DMS 273 treated with DMSO at 0.1 percent for 48 hours (cell line): ENCODE data around the gene TUT4.

Experiments
- DNase-seq: peaks from one replicate; lab custom pipeline; 2025; lab: John Stamatoyannopoulos, UW

The TUT4 gene

DNA sequence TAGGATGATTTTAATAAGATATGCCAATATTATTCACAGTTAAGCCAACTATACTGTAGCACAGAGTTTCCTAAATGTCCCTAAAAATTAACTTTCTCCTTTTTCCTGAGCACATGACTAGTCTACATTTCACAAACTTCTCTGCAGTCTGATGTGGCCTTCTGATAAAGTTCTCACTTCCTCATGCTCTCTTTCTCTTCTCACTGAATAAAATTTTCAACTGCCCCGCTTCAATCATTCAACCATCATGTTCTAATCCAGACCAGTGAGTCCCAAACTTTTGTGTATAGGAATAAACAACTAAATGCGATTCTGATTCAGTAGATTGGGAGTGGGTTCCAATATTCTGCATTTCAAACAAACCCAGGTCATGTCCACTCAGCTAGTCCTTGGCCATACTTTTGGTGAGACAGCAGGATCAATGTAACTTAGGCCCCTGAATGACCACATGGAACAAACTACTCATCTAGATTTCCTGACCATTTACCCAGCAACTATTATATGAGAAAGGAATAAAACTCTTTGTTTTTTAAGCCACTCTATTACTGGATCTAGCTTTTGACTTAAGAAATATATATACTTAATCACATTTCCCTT is 20.1 kb downstream of the TUT4 start:
- no peak for DNase-seq

DNA sequence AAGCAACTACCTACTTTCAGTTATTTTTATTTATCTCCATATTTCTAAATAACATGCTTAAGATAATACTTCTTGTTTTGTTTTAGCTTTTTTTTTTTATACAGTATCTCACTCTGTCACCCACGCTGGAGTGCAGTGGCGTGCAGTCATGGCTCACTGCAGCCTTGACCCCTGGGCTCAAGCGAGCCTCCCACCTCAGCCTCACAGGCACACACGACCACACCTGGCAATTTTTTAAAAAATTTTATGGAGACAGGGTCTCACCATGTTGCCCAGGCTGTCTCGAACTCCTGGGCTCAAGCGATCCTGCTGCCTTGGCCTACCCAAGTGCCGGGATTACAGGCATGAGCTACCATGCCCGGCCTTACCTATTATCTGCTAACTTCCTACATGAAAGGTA is 20.6 kb downstream of the TUT4 start:
- DNase-seq: no peak

DNA sequence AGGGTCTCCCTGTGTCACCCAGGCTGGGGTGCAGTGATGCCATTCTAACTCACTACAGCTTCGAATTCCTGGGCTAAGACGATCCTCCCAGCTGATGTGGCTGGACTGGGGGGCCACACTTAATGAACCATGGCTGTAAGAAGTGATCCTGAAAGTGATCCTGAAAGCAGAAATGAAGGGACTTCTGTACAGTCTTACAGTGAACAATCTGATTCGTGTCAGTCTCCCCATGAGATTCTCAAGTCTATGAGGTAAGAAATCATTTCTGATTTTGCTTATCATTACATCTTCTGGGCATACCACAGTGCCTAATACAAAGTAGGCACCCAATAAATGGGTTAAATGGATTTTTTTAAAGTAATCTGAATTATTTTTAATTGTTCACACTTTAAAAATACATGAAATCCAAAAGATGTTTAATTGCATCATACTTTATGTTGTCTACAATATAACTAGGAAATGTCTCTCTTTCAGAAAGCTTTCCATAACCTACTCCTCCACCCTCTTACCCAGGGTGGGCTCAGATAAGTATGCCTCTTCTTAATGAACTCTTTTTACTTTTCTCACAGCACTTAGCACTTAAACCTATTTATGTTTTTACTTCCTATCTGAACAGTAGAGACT is 21.5 kb downstream of the TUT4 start:
- DNase-seq: no peak

DNA sequence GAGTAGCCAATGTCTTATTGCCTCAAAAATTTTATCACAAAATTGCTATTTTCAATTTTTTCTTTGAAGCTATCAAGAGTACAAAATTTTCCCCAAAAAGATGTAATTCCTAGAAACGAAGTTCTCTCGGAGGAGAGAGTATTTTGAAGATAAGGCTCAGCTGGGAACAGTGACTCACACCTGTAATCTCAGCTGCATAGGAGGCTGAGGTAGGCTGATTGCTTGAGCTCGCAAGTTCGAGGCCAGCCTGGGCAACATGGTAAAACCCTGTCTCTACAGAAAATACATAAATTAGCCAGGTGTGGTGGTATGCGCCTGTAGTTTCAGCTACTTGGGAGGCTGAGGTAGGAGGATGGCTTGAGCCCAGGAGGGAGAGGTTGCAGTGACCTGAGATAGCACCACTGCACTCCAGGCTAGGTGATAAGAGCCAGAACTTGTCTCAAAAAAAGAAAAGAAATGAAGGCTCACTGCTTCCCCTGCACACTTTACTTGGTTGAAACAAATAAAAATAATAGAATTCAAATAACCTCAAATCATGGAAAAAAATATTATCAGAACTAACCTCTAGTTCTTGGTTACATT is 22.2 kb downstream of the TUT4 start:
- no peak for DNase-seq

DNA sequence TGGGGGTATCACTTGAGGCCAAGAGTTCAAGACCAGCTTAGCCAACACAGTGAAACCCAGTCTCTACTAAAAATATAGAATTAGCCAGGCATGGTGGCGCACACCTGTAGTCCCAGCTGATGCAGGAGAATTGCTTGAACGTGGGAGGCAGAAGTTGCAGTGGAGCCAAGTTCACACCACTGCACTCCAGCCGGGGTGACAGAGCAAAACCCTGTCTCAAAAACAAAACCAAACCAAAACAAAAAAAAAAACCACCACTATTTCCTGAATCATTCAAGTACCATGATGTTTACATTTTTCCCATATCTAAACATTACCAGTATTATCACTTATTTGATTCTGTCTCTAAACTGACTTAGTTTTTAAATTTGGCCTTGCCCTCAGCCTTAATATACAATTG is 29.5 kb downstream of the TUT4 start:
- no peak for DNase-seq

DNA sequence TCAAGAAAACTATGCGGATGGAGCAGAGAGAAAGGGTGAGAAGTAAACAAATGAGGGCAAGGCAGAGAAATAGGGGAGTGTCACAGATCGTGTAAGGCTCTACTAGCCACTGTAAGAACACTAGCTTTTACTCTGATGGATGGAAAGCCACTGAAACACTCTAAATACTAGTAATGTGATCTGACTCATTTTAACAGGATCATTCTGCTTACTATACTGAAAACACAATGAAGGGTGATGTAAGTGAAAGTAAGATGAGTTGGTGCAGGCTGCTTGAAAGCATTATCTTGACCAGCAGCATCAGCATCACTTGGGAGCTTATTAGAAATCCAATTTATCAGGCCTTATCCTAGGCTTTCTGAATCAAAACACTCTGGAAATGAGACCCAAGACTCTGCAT is 32.7 kb downstream of the TUT4 start:
- DNase-seq: no peak

DNA sequence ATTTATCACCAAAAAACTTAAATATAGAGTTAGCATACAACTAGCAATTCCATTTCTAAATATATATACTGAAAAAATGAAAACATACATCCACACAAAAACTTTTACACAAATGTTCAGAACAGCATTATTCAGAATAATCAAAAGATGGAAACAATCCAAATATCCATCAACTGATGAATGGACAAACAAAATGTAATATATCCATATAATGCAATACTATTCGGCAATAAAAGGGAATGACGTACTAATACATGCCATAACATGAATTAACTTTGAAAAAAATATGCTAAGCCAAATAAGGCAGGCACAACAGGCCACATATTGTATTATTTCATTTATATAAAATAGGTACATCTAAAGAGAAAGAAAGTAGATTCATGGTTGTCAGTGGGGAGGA is 33.9 kb downstream of the TUT4 start:
- DNase-seq: no peak

DNA sequence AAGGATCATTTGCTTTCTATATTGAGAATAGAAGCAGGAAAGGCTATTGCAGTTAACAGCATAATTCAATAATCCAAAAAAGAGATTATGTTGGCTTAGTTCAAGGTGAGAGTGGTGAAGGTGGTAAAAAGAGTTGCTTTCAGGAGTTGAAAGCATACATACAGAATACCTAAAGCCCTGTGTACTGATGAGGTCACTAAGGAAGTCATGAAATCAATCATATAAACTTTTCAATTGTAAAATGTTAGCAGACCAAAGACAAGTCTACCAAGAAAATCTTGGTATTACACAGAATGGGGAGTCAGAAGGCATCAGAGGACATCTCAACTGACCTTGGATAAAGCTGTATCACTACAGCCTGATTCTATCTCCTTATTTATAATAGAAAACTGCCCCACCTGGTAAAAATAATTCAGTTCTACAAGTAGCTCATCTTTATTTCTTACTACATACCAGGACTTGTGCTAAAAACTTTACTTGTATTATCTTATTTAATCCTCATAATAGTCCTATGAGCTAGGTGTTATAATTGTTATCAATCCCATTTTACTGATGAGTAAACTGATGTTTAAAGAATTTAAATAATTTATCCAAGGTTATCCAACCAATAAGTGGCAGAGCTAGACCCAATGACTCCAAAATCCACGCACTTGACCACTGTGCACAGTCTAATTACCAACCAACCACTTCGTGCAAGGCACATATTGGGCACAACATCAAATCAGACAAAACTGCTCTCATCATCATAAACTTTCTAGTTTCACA is 40.9 kb downstream of the TUT4 start:
- DNase-seq: no peak

DNA sequence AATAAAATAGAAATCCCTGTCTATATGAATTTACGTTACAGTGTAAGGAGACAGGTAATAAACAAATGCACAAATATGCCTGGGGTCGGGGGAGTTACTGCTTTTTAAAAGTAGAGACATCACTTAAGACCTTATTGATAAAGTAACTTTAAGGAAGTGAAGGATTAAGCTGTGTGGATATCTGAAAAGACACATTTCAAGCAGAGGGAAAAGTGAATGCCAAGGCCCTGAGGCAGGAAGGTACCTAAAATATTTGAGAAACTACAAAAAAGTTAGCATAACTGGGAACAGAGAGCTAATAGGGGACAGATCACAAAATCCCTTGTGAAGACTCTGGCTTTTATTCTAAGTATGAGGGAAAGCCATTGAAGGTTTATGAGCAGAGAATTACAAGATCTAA is 41.5 kb downstream of the TUT4 start:
- DNase-seq: no peak

DNA sequence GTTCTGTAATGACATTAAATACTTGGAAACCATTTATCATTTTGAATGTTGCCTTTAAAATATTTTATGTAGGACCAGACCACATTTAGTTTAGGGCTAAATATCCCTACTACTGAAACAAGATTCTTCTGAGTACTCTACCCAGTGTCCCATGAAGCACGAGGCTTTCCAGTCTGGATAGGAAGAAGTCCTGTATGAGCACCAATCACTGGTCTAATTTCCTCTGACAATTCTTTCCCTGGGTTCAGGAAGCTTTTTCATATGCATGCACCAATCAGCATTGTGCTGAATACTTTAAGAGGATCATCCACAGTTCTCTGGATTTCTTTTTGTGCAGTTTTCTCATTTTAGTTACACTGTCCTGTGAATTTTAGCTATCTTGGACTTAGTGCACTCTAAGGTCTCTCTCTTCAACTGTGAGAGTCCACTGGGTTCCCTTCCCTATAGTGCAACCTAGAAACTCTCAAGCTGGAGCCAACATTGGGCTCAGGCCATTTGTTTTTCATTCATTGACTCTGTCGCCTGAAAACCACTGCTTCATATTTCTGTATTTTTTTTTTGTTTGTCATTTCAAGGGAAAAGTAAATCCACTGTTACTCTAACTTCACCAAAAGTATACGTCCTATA is 45.9 kb downstream of the TUT4 start:
- DNase-seq: no peak

DNA sequence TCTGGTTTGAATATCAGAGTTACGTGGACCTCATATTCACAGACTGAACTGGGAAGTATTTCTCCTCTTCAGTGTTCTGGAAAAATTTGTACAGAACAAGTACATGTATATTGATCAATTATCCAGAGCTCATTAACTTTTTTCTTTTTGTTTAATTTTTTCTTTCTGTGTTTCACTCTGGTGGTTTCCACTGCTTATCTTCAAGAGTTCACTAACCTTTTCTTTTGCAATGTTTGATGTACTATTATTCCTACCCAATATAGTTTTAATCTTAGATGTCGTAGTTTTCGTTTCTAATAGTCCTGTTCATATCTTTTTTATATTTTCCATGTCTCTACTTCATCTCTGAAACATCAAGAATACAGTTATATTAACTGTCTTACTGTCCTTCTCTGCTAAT is 46.5 kb downstream of the TUT4 start:
- no peak for DNase-seq

DNA sequence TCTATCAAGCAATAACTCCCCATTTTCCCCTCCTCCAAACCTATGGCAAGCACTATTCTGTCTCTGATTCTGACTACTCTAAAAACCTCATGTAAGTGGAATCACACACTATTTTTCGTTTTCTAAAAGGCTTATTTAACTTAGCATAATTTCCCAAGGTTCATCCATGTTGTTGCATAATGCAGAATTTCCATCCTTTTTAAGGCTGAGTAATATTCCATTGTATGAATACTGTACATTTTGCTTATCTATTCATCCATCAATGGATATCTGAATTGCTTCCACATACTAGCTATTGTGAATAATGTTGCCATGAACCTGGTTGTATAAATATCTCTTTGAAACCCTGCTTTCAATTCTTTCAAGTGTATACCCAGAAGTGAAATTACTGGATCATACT is 48.2 kb downstream of the TUT4 start:
- no peak for DNase-seq

DNA sequence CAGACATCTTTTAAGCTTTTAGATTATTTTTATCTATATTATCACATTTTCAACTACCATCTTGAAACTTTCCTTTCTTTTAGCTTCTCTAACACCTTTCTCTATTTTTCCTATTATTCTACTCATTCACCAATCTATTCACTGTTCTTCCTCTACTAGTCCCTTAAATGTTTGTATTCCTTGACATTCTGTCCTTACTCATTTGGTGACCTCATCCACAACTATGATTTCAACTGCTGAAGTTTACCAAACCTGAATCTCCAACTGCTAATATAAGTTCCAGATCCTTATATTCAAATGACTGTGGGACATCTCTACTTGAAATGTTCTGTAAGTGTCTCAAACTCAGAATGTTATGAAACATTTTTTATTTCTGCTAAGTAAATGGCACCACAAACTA is 49.2 kb downstream of the TUT4 start:
- no peak for DNase-seq

DNA sequence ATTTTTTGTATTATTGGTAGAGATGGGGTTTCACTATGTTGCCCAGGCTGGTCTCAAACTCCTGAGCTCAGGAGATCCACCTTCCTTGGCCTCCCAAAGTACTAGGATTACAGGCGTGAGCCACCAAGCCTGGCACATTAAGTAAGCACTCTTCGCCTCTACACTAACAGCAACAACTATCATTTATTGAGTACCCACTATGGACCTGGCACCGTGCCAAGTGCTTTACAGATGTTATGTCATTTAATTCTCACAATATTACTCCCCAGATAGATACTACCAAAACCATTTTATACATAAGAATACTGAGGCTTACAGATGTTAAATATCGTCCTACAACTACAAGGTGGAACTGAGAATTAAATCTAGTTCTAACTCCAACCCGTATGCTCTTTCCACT is 50.1 kb downstream of the TUT4 start:
- no peak for DNase-seq

DNA sequence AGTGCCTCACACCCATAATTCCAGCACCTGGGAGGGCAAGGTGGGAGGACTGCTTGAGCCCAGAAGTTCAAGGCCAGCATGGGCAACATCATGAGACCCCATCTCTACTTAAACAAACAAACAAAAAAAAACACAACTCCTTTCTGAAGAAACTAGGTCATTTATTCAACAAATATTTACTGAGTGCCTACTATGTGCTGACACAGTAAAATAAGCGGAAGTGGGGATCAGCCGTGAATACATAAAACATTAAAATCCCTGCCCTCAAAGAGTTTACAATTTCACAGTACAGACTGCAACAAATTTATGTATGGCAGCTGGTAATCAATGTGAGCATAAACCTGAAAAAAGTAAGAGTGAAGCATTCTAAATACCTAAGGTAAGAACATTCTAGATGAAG is 65.3 kb downstream of the TUT4 start:
- DNase-seq: no peak

DNA sequence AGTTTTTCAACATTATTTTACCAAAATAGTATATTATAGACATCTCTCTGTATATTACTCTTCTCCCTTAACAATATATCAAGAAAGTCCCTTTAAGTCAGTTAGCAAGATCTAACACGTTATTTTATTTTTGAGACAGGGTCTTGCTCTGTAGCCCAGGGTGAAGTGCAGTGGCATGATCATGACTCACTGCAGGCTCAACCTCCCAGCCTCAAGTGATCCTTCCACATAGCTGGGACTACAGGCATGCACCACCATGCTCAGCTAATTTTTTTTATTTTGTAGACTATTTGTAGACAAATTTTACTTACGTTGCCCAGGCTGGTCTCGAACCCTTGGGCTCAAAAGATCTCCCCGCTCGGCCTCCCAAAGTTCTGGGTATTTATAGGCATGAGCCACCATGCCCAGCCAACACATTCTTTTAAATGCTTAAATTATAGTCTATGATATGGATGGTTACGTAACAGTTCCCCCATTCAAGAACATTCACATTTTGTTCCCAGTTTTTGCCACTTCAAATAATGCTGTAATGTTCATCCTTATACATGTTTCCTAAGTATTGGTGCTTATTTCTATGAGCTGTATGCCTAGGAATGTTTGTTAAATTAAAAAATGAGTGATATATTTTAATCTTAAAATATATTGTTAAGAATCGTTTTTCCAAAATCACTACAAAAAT is 70.4 kb downstream of the TUT4 start:
- DNase-seq: no peak

DNA sequence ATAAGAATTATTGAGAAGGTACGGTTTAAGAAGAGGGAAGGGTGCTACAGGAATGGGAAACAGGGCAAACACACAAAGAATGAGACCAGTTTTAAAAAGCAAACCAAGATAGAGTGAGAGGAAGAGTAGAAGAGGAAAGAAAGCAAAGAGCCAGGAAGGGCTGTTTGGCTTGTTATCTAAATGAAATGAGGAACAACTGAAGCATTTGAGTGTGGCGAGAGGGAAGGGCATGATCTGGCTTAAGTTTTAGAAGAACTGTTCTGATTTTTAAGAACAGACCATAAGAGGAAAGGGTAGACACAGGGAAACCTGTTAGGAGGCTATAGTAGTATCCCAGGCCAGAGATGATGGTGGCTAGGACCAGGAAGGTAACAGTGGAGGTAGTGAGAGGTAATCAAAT is 73.8 kb downstream of the TUT4 start:
- no peak for DNase-seq

DNA sequence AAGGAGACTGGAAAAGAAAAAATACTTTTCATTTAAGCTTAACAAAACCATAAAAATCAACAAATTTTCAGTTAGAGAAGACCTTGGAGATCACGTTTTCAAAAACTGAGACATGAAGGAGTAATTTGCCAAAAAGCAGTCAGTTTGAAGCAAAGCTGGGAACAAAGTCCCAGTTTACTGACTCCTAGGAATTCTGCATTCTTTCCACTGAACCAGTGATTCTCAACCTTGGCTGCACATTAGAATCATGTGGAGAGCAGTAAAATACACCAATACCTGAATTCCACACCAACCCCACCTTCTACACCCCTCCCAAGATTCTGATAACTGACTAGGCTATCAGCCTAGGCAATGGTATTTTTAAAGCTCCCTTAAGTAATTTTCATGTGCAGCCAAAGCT is 75.0 kb downstream of the TUT4 start:
- DNase-seq: no peak

DNA sequence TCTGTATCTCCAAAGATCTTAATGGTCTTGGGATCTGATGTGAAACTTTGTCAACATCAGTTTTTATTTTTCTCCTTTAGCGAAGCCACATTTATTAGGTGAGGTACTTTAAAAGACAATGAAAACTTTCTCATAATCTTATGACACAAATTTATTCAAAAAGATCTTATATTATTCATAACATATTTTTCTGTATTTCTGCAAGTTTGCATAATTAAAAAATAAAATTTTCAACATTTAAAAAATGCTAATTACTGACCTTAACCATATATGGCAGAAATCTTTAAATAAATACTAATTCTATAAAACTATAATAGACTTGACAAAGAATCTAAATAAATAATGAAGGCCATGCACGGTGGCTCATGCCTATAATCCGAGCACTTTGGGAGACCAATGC is 75.9 kb downstream of the TUT4 start:
- no peak for DNase-seq

DNA sequence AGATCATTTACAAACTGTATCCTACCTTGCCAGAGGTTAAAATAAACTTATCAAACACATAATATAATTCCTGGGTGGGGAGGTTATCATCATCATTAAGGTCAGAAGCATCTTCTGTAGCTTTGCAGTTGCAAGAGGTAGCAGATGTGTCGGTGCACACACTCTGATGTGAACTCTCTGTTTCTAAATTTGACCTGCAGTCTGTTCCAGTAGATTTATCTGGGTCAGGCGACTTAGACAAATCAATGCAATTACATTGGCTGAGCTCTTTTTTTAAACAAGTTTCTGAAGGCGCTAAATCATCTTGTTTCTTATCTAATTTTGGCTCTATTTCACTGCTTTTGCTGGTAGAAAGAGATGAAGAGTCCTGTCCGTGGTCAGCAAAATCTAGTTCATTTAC is 78.1 kb downstream of the TUT4 start:
- DNase-seq: no peak

DNA sequence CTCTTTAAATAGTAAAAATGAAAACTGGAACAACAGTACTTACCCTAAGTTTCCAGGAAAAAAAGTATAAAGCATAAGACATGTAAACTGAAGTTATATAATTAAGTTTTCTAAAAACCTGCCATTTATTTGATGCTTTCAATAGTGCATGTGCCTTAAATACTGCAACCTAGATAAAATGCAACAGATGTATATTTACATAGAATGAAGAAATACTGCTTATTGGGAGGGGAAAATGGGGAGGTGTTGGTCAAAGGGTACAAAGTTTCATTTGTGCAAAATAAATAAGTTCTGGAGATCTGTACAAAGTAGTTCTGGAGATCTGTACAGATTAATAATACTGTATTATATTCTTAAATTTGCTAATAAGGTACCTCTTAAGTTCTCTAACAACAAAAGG is 79.9 kb downstream of the TUT4 start:
- no peak for DNase-seq

DNA sequence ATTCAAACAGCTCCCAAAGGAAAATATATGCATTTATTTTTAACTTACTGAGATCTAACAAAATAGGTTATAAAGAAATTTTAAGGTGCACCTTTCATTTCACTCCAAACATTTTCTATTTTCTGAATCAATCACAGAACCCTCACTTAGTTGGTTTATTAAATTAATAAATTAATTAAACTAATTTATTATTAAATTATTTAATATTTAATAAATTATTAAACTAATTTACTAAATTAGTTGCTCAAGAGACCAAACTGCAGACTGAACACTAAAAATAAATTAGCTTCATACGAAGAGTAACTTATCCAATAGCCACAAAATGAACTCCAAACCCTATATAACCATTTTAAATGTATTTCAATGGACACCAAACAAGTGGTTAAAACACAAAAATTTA is 80.5 kb downstream of the TUT4 start:
- DNase-seq: no peak
